K562 treated with DMSO at 1 percent for 4 hours (cell line): ENCODE measurements around the gene LGALS4. TPM values are rescaled to one million over a fixed set of nuclear protein-coding genes. Genes with fewer than 3 reads are reported as not detected.

Experiments used
- total RNA-seq: library from RNA; unstranded; fragments of 300-600 nt; gene quantifications from 2 replicates; pipeline ENCODE4 v1.2.3, GENCODE V29; 2022; ENCODE audit not compliant: insufficient read depth

LGALS4 gene
- total RNA-seq = 1.7 and 3.3 TPM in 2 replicates

DNA sequence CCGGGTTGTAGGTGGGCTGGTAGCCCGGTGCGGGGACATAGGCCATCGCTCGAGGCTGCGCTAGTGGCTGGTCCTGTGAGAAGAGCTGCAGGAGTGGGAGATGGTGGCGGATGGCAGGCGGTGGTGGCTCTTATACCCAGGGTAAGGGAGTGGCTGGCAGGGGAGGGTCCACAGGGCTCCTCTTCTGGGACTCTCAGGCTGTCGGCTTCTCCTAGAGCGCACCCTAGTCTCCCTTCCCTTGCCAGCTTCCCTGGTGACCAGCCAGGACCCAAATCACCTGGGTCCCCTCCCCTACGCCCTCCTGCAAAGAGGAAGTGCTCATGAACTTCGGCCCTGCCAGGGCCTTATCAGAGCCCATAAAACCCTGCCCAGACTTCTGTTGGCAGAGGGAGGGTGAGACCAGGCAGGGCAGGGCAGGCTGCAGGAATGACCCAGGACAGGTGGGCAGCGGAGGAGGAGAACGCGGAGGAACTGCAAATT is at the start of gene LGALS4:
TSS of gene LGALS4 (minus strand) at position 105 of the 480 bp plus-strand sequence. CDS start at position 46, 59 bp downstream.

GRCh38 chr19:38849860-38850435 is 37.2 kb upstream of the LGALS4 start, which contains the start of gene HNRNPL:
Gene HNRNPL, minus strand, starts transcription at chr19:38849986. Its CDS starts 20 bp downstream, at chr19:38849966.

GRCh38 chr19:38788478-38789243 is 24.1 kb downstream of the LGALS4 start, which contains the start of gene LGALS7B:
Gene LGALS7B, plus strand, starts transcription at chr19:38789200. Its CDS starts 27 bp downstream, at chr19:38789227.

DNA sequence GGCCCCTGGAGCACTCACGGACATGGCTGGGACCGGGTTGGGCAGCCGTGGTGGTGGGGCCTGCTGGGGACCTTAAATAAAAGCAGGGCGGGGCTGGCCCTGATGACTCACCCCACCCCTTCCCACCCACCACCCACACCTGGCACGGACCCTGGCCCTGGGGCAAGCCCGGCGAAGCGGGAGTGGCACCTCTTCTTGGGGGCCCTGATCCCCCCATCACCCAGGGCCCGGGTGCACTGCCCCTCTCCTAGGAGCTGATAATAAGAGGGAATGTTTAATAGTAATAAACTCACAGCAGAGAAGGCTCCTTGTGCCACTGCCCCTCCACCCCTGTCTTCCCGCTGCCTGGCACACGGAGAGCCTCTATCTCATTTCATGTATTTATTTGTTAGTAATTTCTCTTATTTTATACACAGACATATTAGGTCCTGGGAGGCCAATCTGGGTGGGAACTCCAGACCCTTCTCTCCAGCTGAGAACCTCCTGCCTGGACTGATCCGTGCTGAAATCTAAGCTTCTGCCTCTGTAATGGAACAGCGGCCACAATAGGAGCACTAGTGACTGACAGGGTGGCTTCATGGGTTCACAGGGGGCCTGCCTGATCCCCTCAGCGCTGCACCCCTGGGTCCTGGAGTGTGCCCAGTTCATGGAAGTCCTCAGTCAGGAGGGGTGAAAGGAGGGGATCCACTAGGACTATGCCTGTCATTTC is 39.1 kb downstream of the LGALS4 start, which contains the start of gene LGALS7:
TSS of gene LGALS7 (minus strand) at position 49 of the 709 bp plus-strand sequence. CDS start at position 24, 25 bp downstream.

Other genes starting within 250 kb of the LGALS4 start
- gene MAP4K1, start 195.0 kb downstream of the LGALS4 start, total RNA-seq = 0.82 and 2.6 TPM in 2 replicates
- gene EIF3K, start 193.8 kb downstream of the LGALS4 start, total RNA-seq = 631 and 662 TPM in 2 replicates
- gene ACTN4, start 165.3 kb downstream of the LGALS4 start, total RNA-seq = 322 and 331 TPM in 2 replicates
- 1.3 TPM in 1 of 2 replicates, not detected in the other for gene CAPN12, start 68.5 kb downstream of the LGALS4 start, total RNA-seq
- gene LGALS7, start 39.4 kb downstream of the LGALS4 start, total RNA-seq = not detected in 2 replicates
- not detected in 2 replicates for gene LGALS7B, start 23.7 kb downstream of the LGALS4 start, total RNA-seq
- gene ECH1, start 18.8 kb upstream of the LGALS4 start, total RNA-seq = 280 and 332 TPM in 2 replicates
- 303 and 331 TPM in 2 replicates for gene HNRNPL, start 37.0 kb upstream of the LGALS4 start, total RNA-seq
- 5.3 and 9.5 TPM in 2 replicates for gene RINL, start 65.3 kb upstream of the LGALS4 start, total RNA-seq
- gene SIRT2, start 86.7 kb upstream of the LGALS4 start, total RNA-seq = 58.7 and 68.7 TPM in 2 replicates
- gene NFKBIB, start 87.0 kb upstream of the LGALS4 start, total RNA-seq = 29.9 and 42.7 TPM in 2 replicates
- gene CCER2, start 99.2 kb upstream of the LGALS4 start, total RNA-seq = not detected in 2 replicates
- 27.9 and 33.7 TPM in 2 replicates for gene SARS2, start 117.8 kb upstream of the LGALS4 start, total RNA-seq
- 78.2 and 84.1 TPM in 2 replicates for gene MRPS12, start 118.0 kb upstream of the LGALS4 start, total RNA-seq
- 28.7 and 37.3 TPM in 2 replicates for gene FBXO17, start 162.8 kb upstream of the LGALS4 start, total RNA-seq
- gene FBXO27, start 219.6 kb upstream of the LGALS4 start, total RNA-seq = 5.7 and 13.3 TPM in 2 replicates